GM10266 (cell line): ENCODE results near the gene AZGP1.

ENCODE experiments used
- DNase-seq: peaks from one replicate; pipeline ENCODE4 v3.0.0; 2012; ENCODE audit errors: extremely low spot score
- CTCF ChIP-seq: IDR thresholded peaks from 2 replicates; pipeline ENCODE4 v1.5.1; 2012; ENCODE audit warnings: mild to moderate bottlenecking, low read depth; ENCODE audit not compliant: control insufficient read depth, insufficient read depth; ENCODE audit errors: missing control alignments

AZGP1 gene

GRCh38 chr7:99975782-99976521 lies at the start of gene AZGP1:
TSS of gene AZGP1 (minus strand) at chr7:99976031. CDS start at chr7:99976020, 11 bp downstream.
- no peak for DNase-seq
- no peak for TF ChIP-seq CTCF

- TF ChIP-seq CTCF, result no peak
- DNase-seq, result no peak
Observed at GRCh38 chr7:100024020-100024619, 48.3 kb upstream of the AZGP1 start.

- TF ChIP-seq CTCF, result no peak
- DNase-seq, result no peak
Observed at GRCh38 chr7:100023526-100023925, 47.7 kb upstream of the AZGP1 start.

GRCh38 chr7:100022621-100023020 lies 46.8 kb upstream of the AZGP1 start:
- no peak for DNase-seq
- no peak for TF ChIP-seq CTCF

GRCh38 chr7:100021297-100021696 lies 45.5 kb upstream of the AZGP1 start:
- DNase-seq, result no peak
- TF ChIP-seq CTCF, result no peak

- no peak for DNase-seq
- TF ChIP-seq CTCF, result no peak
Observed at GRCh38 chr7:100019908-100020307, 44.1 kb upstream of the AZGP1 start.

- TF ChIP-seq CTCF, result no peak
- no peak for DNase-seq
Observed at GRCh38 chr7:100017875-100018274, 42.0 kb upstream of the AZGP1 start.
